GM18519 (cell line): ENCODE data around the gene GPRC5C.

Experiments used
- ATAC-seq: cut with Tn5 transposase; IDR thresholded peaks from one replicate; pipeline ENCODE4 v1.9.1; 2021; ENCODE audit warnings: mild to moderate bottlenecking, moderate library complexity; ENCODE audit not compliant: unreplicated experiment, low FRiP score

The GPRC5C gene

DNA sequence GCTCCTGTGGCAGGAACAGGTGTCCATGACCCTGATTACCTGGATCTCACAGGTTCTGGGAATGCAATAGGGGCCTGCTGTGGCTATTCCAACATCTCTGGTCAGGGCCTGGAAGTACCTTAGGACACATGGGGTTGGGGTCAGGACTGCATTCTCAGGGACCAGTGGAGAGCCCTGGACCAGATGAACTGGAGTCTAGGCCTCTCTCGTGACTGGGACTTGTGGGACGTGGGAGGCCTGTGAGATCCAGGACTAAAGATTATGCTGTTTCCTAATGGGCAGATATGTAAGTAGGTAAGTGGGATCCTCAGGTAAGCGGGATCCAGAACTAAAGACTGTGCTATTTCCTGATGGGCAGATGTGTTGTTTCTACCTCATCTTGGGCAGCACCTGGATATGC is 18.3 kb downstream of the GPRC5C start:
- ATAC-seq: no peak

DNA sequence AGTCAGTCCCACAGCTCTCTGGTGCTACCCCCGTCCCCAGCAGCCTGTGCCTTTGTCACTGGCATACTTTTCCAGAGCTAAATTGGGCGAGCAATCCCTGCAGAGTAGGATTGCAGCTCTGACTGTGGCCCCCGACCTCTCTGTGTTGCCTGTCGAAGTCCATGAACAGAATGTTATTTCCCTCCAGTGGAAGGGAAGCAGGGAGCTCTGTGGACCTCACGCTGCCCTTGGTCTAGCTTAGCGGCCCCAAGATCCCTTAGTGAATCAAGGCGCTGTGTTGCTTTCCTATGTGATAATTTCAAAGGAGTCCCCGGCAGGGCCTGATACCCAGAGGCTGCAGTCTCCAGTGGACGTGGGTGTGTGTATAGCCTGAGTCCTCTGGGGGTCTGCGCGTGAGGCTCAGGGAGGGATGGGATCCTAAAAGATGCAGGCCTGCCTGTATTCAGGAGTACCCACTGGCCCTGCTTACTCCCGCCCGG is 19.1 kb downstream of the GPRC5C start:
- ATAC-seq: no peak

DNA sequence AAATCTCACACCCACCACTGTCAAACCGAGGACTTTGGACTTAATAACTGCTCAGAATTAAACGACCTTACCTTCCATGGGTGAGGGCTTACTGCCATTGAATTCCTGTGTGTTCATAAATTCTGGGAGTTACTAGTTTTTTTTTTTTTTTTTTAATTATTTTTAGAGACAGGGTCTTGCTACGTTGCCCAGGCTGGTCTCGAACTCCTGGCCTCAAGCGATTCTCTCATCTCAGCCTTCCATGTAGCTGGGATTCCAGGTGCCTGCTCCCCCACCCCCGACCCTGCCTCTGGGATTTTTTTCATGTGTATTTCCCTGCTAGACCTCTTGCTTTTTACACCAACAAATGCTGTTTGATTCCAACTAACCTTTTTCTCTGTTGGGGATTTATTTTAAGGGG is 19.7 kb downstream of the GPRC5C start:
- no peak for ATAC-seq

DNA sequence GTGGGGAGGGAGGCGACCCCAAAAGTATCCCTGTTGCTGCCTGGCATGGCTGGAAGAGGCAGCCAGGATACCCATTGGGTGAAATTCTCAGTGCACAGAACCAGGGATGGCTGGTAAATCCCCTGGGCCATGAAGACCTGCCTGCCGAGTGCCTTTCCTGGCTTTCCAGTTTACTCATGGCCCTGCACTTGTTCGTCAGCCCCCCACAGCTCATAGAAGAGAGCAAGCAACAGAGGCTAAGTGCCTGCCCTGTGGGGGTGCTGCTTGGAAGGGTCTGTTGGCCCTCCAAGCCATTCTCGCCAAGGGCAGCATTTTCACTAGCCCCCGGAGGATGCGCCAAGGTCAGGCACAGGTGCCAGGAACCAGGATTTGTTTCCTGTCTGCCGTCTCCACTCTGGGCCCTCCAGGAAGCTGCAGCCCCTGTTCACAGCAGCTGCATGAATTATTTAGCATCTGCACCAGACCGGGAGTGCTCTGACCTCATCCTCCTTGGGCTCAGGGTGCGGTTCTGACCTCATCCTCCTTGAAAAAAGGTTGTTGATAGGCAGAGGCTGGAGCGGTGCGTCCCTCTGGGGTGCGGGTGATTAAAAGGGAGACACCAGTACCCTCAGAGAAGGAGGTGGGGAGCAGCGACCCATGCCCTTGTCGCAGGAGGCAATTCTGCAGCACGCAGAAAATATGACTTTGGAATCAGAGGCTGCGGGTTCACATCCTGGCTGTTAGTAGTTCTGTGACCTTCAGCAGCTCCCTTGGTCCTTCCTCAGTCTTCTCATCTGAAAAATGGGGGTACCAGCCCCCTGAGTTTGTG is 20.3 kb downstream of the GPRC5C start:
- no peak for ATAC-seq

DNA sequence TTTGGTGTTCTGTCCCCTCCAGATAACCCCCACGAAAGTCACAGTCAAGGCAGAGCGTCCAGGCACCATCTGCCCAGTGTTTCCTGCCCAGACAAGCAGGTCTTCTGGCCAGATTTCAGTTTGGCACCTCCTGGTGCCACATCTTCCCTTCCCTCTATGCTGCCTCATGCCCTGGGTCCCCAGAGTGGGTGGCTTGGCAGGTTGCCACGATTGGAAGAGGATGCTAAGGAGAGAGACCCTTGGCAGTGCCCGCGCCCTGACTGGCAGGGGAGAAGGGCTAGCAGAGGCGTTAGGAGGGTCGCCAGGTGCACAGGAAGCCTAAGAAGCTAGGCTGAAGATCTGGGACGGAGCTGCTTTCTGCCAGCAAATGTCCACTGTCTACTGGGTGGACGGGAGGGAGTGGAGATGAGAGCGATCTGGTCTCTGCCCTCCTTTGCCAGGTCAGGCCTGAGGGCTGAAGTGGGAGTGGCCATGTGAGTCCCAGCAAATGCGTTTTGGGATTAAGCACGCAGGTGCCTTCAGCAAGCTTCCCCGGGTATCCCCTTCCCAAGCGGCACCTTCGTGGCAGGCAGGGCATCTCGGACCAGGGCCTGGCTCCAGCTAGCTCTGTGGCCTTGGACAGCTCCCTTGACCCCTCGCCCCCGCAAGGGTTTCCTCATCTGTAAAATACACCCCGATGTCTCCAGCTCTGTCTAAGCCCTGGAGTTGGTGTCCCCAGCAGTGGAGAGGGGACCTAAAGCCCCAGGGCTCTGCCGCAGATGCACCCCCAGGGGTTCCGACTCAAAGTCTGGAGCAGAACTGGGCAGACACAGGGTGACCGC is 21.2 kb downstream of the GPRC5C start:
- ATAC-seq: no peak

DNA sequence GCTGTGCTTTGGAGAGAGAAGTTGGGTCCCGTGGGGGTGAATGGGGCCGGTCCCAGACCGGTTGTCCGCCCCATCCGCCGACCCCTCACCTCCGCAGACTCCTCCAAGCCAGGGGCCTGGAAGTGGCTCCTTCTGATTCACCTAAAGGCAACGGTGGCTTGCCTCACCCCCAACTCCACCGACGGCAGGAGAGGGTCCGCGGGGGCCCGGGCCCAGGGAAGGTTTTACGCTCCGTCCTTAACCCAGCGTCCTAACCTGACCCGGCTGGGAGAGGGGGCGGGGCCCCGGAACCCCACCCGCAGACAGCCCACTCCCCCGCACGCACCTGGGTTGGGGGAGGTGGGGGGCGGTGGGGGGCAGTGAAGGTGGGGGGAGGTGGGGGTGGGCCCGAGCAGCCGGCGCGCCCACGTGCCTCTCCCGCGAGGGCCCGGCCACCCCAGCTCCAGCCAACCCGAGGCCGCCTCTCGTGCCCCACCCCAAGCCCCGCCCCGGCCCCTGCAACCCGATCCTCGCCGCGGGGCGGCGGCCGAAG is 21.8 kb downstream of the GPRC5C start:
- ATAC-seq: no peak

DNA sequence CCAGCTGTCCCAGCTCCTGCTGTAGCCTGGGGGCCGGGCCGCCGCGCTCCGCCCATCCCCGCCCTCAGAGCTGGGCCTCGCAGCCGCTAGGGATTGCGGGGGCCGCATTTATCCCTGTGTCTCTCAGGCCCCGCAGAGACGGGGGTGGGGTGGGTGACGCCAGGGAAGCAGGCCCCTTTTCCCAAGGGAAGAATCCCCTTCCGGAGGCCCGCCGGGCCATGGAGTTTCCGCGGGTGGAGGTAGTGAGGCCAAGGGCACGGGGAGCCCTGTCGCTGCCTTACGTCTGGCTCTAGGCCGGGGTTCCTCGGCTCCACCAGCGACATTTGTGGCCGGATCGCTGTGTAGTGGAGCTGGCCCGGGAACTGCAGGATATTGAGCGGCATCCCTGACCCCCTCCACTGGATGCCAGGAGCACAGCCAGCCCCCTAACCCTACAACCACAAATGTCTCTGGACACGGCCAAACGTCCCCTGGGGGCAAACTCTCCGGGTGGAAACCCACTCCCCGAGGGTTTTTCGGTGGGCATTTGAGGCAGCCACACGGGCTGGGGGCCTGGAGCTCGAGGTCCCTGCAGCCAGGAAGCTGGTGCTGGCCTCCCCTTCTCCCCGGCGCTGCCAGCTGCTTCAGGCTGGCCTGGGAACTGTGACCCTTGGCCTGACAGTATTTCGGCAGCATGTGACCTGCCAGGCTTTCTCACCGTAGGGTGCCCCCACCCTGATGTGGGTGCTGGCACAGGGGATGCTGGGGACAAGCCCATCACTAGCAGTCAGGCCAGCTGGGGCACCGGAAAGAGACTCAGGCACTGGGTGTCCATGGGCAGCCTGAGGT is 22.5 kb downstream of the GPRC5C start:
- ATAC-seq: no peak

DNA sequence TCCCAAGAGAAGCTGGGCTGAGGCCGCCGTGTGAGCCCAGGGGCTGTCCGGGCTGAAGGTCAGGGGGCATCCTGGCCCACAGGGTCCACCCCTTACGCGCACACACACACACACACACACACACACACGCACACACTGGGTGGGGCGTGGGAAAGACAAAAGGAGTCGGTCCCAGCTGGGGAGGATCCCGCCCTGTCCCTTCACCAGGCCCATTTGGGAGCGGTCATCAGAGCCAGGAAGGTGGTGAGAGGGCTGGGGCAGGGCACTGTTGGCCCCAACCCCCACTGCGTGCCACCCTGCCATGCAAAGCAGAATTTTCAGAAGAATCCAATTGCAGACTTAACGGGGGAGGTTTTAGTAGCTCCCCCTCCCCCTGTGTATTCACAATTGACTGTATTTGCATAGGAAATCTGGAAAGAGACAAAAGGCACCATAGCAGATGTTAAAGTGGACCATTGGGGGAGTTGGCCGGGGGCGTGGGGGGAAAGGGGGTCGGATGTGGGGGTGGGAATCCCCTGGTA is 23.2 kb downstream of the GPRC5C start:
- ATAC-seq: no peak

DNA sequence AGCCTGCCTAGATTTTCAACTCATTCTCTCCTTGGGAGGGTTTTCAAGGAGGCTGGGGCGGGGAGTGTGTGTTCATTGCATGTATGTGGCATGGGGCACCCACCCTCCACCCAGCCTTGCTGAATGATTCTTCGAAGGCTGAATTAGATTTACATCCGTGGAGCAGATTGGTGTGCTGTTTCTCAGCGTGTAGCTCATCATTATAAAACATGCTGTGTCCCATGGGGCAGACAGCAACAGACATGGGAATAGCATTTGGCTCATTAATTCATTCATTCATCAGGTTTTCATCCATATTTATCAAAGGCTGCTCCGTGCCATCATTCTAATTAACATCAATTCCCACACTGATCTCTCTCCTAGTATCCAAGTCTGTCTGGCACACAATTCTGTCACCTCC is 23.9 kb downstream of the GPRC5C start:
- no peak for ATAC-seq

DNA sequence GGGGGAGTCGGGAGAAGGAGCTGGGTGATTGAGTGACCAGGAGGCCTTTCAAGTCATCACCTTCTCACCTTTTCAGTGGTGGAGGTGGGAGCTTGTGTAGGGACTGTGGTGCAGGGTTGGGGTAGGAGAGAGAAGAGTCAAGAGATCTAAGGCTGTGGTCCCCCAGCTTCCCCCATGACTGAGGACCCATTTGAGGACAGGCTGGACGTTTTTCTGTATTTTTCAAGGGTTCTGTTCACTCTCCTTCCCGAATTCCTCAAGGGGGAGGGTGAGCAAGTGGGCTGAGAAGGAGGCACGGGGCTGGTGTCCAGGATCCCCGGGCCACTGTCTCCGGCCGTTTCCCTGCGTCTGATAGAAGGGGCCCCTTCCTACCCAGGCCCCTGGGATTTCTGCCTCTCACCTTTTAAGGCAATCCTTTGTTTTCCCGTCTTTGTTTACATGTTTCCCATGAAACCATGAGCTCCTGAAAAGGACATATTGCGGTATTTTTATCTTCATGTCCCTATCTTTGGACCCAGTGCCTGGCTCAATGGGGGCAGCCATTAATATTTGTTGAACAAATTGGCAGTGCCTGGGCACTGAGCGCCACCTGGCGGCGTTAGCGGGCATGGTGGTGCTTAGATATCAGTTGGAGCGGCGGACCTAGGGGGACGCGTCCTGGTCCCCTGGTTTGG is 25.4 kb downstream of the GPRC5C start:
- no peak for ATAC-seq

DNA sequence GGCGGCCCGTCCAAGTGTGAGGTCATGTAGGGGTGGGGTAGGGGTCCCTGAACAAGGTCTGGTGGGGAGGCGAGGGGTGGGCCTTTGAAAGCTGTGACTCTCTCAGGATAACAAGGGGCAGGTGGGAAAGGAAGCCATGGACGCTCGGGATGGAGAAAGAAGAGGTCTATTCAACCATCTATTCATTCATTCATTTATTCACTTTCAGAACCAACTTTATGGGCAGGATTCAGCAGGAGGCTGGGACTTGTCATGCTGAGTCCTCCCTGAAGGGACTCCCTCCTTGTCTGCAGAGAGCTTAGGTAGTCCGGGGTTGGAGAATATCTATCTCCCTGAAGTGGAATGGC is 25.9 kb downstream of the GPRC5C start:
- ATAC-seq: no peak

DNA sequence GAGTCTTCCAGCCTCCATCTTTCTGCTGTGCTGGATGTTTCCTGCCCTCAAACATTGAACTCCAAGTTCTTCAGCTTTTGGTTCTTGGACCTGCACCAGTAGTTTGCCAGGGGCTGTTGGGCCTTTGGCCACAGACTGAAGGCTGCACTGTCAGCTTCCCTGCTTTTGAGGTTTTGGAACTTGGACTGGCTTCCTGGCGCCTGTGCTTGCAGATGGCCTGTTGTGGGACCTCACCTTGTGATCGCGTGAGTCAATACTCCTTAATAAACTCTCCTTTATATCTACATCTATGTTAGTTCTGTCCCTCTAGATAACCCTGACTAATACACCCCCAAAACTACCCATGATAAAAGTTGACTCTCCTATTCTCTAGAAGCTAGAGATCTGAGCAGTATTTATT is 26.9 kb downstream of the GPRC5C start:
- no peak for ATAC-seq

DNA sequence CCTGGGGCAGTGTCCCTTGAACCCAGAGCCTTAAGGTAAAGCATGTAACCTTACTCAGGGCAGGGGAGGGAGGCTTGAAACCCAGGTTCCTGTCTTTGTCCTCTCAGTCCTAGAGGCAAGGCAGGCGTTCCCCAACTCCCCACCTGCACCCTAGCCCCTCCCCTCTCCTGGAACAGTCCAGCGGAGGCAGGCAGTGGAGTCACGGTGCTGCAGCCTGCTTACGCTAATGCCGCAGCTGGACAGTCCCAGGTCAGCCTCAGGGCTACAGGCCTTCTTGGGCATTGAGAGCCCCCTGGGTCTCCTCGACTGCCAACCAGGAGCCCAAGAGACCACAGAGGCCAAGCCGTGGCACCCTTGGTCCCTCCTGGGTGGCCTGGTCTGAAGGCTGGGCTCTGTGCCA is 27.7 kb downstream of the GPRC5C start:
- no peak for ATAC-seq

DNA sequence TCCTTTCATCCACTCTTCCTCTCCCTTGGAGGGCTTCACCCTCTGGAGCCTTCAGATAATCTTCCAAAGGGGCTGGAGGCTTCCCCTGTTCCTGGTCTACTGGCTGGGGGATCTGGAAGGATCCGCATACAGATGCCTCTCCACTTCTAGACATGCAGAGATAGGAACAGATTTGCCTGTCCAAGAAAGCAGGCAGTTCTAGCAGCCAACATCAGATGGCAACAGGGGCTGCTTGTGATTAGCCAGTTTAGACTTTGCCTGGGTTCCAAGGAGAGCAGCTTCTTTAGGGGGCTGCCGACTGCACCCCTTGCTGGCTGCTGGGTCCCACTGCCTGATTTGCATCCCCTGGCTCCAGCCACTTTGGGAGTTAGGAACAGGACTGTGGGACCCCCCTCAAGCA is 28.4 kb downstream of the GPRC5C start:
- no peak for ATAC-seq

DNA sequence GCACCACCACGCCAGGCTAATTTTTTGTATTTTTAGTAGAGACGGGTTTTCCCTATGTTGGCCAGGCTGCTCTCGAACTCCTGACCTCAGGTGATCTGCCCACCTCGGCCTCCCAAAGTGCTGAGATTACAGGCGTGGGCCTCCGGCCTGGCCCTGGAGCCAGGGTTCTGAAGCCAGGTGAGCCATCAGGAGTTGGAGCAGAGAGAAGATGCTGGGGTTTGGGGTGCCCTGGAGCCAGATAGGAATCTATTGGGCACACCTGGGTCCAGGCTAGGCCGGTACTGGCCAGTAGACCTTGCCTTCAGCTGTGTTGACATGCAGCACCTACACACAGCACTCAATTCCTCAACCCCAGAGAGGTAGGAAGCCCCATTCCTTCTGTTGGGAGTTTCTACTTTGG is 29.1 kb downstream of the GPRC5C start:
- no peak for ATAC-seq

DNA sequence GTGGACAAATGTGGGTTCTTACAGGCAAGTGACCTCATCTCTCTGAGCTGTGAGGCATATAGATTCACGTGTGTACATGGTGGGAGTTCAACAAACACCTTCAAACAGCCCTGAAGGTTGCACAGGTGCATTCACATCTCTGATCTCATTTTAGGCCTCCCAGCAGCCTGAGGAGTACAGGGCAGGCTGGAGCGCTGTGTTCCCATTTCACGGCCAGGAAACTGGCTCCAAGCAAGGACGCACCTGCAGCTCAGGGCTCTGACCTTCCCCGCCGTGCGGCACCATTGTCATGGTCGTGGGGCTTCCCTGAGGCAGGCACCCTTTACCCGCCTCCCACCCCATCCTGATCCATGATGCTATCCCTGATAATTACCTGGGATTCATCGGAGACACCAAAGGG is 29.7 kb downstream of the GPRC5C start:
- no peak for ATAC-seq

DNA sequence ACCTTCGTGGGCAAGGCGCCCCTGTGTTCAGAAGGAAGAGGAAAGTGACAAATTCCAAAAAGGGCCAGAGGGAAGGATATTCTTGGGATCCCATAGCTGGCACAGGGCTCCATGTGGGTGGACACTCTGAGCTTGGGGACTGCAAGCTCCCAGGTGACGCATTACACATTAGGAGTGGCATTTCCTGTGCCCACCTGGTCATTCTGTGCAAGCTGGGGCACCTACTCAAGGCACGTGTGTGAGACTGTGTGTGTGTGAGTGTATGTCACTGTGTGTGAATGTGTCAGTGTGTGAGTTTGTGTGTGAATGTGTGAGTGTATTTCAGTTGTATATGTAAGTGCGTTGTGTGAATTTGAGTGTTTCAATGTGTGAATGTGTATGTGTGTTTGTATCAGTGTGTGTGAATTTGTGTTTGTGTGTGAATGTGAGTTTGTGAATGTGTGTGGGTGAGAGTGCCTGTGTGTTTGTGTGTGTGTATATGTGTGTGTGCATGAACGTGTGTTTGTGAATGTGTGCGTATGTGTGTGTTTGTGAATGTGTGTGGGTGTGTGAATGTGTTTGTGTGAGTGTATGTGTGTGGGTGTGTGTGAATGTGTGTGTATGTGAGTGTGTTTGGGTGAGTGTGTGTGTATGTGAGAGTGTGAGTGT is 33.0 kb downstream of the GPRC5C start:
- no peak for ATAC-seq

DNA sequence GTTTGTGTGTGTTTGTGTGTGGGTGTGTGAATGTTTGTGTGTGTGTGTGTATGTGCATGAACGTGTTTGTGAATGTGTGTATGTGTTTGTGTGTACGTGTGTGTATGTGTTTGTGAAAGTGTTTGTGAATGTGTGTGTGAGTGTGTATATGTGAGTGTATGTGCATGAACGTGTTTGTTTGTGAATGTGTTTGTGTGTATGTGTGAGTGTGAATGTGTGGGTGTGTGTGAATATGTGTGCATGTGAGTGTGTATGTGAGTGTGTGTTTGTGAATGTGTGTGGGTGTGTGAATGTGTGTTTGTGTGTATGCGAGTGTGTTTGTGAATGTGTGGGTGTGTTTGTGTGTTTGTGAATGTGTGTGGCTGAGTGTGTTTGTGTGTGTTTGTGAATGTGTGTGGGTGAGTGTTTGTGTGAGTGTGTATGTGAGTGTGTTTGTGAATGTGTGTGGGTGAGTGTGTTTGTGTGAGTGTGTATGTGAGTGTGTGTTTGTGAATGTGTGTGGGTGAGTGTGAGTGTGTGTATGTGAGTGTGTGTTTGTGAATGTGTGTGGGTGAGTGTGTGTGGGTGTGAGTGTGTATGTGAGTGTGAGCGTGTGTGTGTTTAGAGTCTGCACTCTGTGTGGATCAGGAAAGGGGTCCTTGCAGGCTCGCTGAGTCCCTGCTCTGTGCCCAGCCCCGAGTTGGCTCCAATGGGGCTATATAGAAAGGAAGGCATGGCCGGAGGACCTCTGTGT is 33.7 kb downstream of the GPRC5C start:
- no peak for ATAC-seq
